Activated CD4-positive, alpha-beta T cell treated with anti-CD3 and anti-CD28 coated beads, Interleukin-2, amount 10 ng/mL, durations not matched to agents 7 days and 5 days (primary cell): ENCODE data around the gene CACNA2D3. TPM values are rescaled to one million over a fixed set of nuclear protein-coding genes. Genes with fewer than 3 reads are reported as not detected.

Experiments
- CTCF ChIA-PET: fragments of 350-600 bp; sonication (Branson Sonifier 250); formaldehyde crosslinking; loops from one replicate; lab custom pipeline; 2021; ENCODE audit warnings: antibody characterized with exemption; lab: Charles Lee
- POLR2A ChIA-PET: fragments of 350-600 bp; sonication (Branson Sonifier 250); formaldehyde crosslinking; loops from one replicate; lab custom pipeline; 2021; ENCODE audit warnings: antibody characterized with exemption; lab: Charles Lee
- DNase-seq: peaks from one replicate; pipeline ENCODE4 v3.0.0-alpha.2; 2020
- H3K27ac Mint-ChIP-seq: one replicate; pipeline ENCODE4 v1.8.0; 2021; ENCODE audit warnings: mild to moderate bottlenecking, moderate library complexity, mixed read lengths
- H3K27me3 Mint-ChIP-seq: one replicate; pipeline ENCODE4 v1.8.0; 2021; ENCODE audit warnings: mixed read lengths
- H3K36me3 Mint-ChIP-seq: one replicate; pipeline ENCODE4 v1.8.0; 2021; ENCODE audit warnings: low read depth, mixed read lengths
- H3K4me1 Mint-ChIP-seq: one replicate; pipeline ENCODE4 v1.8.0; 2021; ENCODE audit warnings: mixed read lengths
- H3K4me3 Mint-ChIP-seq: one replicate; pipeline ENCODE4 v1.8.0; 2021; ENCODE audit warnings: mild to moderate bottlenecking, moderate library complexity, mixed read lengths
- H3K9me3 Mint-ChIP-seq: one replicate; pipeline ENCODE4 v1.8.0; 2021; ENCODE audit warnings: mixed read lengths
- total RNA-seq, 2 experiments: library from RNA; stranded (reverse); gene quantifications; one replicate each; pipeline ENCODE4 v1.2.3, GENCODE V29; 2021

The CACNA2D3 gene
- total RNA-seq, 2 experiments from 2014 or later: not detected

DNA sequence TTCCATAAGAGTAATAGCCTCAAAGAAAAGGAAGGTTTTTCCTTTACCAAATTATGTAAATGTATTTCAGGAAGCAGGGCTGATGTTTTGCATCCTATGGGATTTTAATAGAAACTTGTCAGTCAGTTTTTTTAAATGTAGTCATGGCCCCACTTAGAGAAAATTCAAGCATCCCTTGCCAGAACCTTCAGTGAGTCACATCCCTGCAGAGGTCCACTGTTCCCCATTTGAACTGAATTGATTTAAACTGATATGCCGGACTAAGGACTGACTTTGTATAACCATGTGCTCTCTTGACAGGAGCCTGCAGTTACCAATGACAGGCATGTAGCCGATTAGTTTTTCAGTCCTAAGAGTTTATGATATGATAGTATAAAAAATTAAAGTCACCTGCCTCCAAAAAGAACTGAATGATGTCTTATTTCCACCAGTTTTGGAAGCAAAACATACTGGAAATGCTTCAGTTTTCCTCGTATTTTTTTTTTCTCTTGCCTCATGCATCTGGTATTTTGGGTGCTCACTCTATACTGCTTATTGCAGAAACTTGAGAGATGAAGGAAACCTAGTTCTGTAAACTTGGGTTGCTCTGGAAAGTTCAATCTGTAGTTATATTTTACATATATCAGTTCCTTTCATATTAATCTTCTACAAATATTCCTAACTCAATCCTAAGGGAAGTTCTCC is 774.8 kb downstream of the CACNA2D3 start:
- no peaks in the 10 kb centered on the region for H3K4me1 Mint-ChIP-seq
- ChIA-PET POLR2A (no interaction called here), CTCF (no interaction called here)
- no peak overlapping the region for H3K4me3 Mint-ChIP-seq
- H3K9me3 Mint-ChIP-seq: no peaks in the 10 kb centered on the region
- no peak for DNase-seq
- no peaks in the 10 kb centered on the region for H3K36me3 Mint-ChIP-seq
- no peak overlapping the region for H3K27ac Mint-ChIP-seq
- no peaks in the 10 kb centered on the region for H3K27me3 Mint-ChIP-seq

DNA sequence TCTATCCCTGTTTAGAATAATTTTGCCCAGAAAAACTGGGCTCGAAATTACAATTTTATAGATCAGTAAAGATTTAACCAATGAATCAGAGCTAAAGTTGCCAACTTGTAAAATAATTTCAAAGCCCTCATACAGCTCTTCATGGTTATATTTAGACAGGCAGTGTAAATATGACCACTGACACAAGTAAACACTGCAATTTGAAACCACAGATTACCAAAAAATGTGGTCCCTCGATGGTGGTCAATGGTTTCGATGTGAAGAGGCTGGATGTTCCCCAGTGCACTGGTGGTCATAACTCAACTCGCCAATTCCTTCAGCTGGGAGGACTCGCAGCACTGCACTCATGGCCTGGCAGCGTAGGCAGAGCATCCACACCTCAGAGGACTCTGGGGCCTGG is 776.9 kb downstream of the CACNA2D3 start:
- Mint-ChIP-seq H3K27me3 (no peaks in the 10 kb centered on the region), H3K4me1 (no peaks in the 10 kb centered on the region), H3K36me3 (no peaks in the 10 kb centered on the region), H3K27ac (no peak overlapping the region), H3K9me3 (no peaks in the 10 kb centered on the region), H3K4me3 (no peak overlapping the region)
- ChIA-PET CTCF (no interaction called here), POLR2A (no interaction called here)
- DNase-seq: no peak

- no peaks in the 10 kb centered on the region for H3K9me3 Mint-ChIP-seq
- no peak overlapping the region for H3K27ac Mint-ChIP-seq
- H3K36me3 Mint-ChIP-seq: no peaks in the 10 kb centered on the region
- no peaks in the 10 kb centered on the region for H3K27me3 Mint-ChIP-seq
- CTCF ChIA-PET: no interaction called here
- POLR2A ChIA-PET: no interaction called here
- no peak overlapping the region for H3K4me3 Mint-ChIP-seq
- no peaks in the 10 kb centered on the region for H3K4me1 Mint-ChIP-seq
- no peak for DNase-seq
These were observed 778.7 kb downstream of the CACNA2D3 start for GRCh38 chr3:54900838-54901591.

DNA sequence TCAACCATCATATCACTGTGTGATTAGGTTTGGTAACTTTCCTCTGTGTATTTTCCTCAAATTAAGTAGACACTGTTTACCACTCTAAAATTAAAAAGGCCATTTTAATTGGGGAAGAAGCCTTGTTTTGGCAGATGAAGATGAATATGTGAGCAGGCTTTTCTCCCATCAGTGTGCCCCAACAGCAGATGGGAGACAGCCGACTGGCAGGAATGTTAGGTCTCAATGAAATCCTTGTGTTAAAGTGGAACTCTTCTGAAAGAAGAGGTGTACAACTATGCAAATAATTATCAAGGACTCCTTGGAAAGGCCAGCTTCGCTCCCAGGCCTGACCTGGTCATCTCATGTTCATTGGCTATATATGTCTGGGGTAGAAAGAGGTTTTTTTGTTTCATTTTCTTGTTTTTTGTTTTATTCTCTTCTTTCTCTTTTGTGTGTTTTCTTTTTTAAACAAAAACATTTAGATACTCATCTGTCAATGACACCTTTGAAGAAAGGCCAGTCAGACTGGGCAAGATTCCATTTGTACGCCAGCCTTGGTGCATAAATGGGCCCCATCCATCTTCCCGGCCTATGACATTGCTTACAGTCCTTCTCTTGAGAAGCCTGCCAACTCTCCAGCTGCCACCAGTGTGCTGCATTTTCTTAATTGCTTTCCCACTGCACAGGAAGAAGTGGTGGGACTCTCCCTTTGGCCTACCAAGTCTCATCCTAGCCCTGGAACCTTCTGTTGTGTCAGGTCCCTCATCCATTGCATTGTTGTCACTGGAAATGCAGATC is 779.7 kb downstream of the CACNA2D3 start:
- H3K4me3 Mint-ChIP-seq: no peak overlapping the region
- DNase-seq: no peak
- H3K27ac Mint-ChIP-seq: no peak overlapping the region
- H3K27me3 Mint-ChIP-seq: no peaks in the 10 kb centered on the region
- ChIA-PET CTCF (no interaction called here), POLR2A (no interaction called here)
- H3K4me1 Mint-ChIP-seq: no peaks in the 10 kb centered on the region
- H3K9me3 Mint-ChIP-seq: no peaks in the 10 kb centered on the region
- no peaks in the 10 kb centered on the region for H3K36me3 Mint-ChIP-seq

- Mint-ChIP-seq H3K27me3 (no peaks in the 10 kb centered on the region), H3K9me3 (no peaks in the 10 kb centered on the region), H3K36me3 (no peaks in the 10 kb centered on the region), H3K4me3 (no peak overlapping the region), H3K27ac (no peak overlapping the region), H3K4me1 (no peaks in the 10 kb centered on the region)
- POLR2A ChIA-PET: no interaction called here
- DNase-seq: no peak
- CTCF ChIA-PET: no interaction called here
These were observed 783.0 kb downstream of the CACNA2D3 start for GRCh38 chr3:54905261-54905888.

GRCh38 chr3:54905920-54906319 is 783.6 kb downstream of the CACNA2D3 start:
- Mint-ChIP-seq H3K27ac (no peak overlapping the region), H3K36me3 (no peaks in the 10 kb centered on the region), H3K4me3 (no peak overlapping the region), H3K9me3 (no peaks in the 10 kb centered on the region), H3K27me3 (no peaks in the 10 kb centered on the region), H3K4me1 (no peaks in the 10 kb centered on the region)
- CTCF ChIA-PET: no interaction called here
- POLR2A ChIA-PET: no interaction called here
- no peak for DNase-seq

GRCh38 chr3:54906763-54907162 is 784.4 kb downstream of the CACNA2D3 start:
- Mint-ChIP-seq H3K27ac (no peak overlapping the region), H3K27me3 (no peaks in the 10 kb centered on the region), H3K4me1 (no peaks in the 10 kb centered on the region), H3K36me3 (no peaks in the 10 kb centered on the region), H3K9me3 (no peaks in the 10 kb centered on the region), H3K4me3 (no peak overlapping the region)
- no peak for DNase-seq
- ChIA-PET POLR2A (no interaction called here), CTCF (no interaction called here)

- CTCF ChIA-PET: interaction anchor here (0.6 kb wide), 1 partner anchor 423 kb away, joined by 5 read pairs; no protein-coding TSS in a partner anchor
- Mint-ChIP-seq H3K4me1 (no peaks in the 10 kb centered on the region), H3K4me3 (no peak overlapping the region), H3K9me3 (no peaks in the 10 kb centered on the region), H3K27ac (no peak overlapping the region), H3K27me3 (no peaks in the 10 kb centered on the region), H3K36me3 (no peaks in the 10 kb centered on the region)
- no peak for DNase-seq
- POLR2A ChIA-PET: no interaction called here
These were observed 786.8 kb downstream of the CACNA2D3 start for GRCh38 chr3:54909191-54909590.

- Mint-ChIP-seq H3K9me3 (peaks cover 2% of the 10 kb centered on the region), H3K36me3 (no peaks in the 10 kb centered on the region), H3K27me3 (no peaks in the 10 kb centered on the region), H3K27ac (no peak overlapping the region), H3K4me1 (no peaks in the 10 kb centered on the region), H3K4me3 (no peak overlapping the region)
- no peak for DNase-seq
- ChIA-PET POLR2A (no interaction called here), CTCF (no interaction called here)
These were observed 791.8 kb downstream of the CACNA2D3 start for GRCh38 chr3:54914180-54914579.

DNA sequence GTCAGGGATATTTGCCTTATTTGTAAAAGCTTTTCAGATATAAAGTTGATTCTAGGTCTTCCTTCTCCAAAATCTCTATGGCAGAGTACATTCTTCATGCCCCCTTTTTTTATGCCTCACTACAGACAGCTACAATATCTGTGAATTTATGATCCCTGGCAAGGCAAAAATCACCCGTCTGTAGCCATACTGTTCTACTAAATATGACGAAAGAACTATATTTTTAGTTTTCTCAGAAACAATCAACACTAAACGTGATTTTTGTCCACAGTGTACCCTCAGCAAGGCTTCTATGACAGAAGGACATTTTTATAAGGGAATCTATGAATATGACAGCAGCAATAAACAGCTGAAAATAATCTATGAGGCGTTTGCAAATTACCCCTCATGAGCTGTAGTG is 792.8 kb downstream of the CACNA2D3 start:
- Mint-ChIP-seq H3K9me3 (peaks cover 2% of the 10 kb centered on the region), H3K4me3 (no peak overlapping the region), H3K27me3 (no peaks in the 10 kb centered on the region), H3K36me3 (no peaks in the 10 kb centered on the region), H3K27ac (no peak overlapping the region), H3K4me1 (no peaks in the 10 kb centered on the region)
- ChIA-PET CTCF (no interaction called here), POLR2A (no interaction called here)
- no peak for DNase-seq

DNA sequence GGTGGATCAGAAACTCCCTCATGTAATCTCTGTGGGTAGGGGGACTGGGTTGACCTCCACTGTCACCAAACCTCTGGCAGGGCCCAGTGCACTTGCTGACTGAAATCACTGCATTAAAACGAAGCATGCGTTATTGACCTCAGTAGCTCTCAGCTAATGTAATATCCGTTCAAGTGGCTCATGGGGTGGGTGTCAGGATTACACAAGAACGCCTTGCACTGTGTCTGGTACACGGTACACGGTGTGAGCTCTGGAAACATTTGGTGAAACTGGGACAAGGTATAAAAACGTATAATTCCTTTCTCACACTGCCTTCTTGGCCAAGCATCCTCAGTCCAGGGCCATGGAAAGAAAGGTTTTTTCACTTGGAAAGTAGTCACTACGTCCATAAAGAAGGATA is 793.6 kb downstream of the CACNA2D3 start:
- no peaks in the 10 kb centered on the region for H3K27me3 Mint-ChIP-seq
- H3K27ac Mint-ChIP-seq: no peak overlapping the region
- DNase-seq: no peak
- CTCF ChIA-PET: no interaction called here
- H3K4me3 Mint-ChIP-seq: no peak overlapping the region
- H3K9me3 Mint-ChIP-seq: peaks cover 2% of the 10 kb centered on the region
- POLR2A ChIA-PET: no interaction called here
- no peaks in the 10 kb centered on the region for H3K4me1 Mint-ChIP-seq
- no peaks in the 10 kb centered on the region for H3K36me3 Mint-ChIP-seq

DNA sequence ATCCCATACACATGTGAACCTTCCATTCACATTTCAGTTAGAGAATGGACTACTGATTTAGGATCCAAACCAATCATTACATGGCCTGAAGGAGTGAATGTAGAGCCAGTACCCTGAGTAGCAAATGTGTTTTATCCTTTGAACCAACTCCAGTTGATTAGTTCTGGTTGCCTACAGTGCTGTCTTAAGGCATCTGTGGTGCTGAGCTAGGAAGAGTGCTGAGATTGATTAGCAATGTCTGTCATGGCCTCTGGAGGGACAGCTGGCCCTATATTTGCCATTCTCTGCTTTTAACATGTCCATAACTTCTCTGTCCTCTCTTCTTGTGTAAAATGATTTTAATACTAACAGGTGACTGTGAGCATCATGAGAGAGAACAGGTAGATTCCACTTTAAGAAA is 794.4 kb downstream of the CACNA2D3 start:
- Mint-ChIP-seq H3K4me1 (no peaks in the 10 kb centered on the region), H3K36me3 (no peaks in the 10 kb centered on the region), H3K27ac (no peak overlapping the region), H3K27me3 (no peaks in the 10 kb centered on the region), H3K9me3 (peaks cover 2% of the 10 kb centered on the region), H3K4me3 (no peak overlapping the region)
- ChIA-PET POLR2A (no interaction called here), CTCF (no interaction called here)
- DNase-seq: no peak

DNA sequence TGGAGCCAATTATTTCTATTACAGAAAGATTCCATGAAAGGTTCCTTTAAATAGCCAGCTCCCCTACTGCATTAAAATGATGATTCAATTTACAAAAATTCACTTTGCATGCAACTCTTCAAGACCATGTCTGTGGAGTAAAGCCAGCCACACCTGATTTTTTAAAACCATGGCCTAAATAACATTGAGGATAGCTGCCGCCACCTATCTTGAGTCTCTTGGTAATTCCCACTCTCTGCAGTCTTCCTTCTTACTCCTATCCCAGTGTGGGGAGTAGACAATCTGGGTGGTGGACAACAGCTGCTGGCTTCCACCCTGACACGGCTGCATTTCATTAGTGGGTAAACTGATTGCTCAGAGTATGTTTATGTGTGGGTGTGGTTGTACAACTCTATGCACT is 794.8 kb downstream of the CACNA2D3 start:
- Mint-ChIP-seq H3K4me3 (no peak overlapping the region), H3K36me3 (no peaks in the 10 kb centered on the region), H3K27me3 (no peaks in the 10 kb centered on the region), H3K9me3 (peaks cover 2% of the 10 kb centered on the region), H3K4me1 (no peaks in the 10 kb centered on the region), H3K27ac (no peak overlapping the region)
- CTCF ChIA-PET: no interaction called here
- POLR2A ChIA-PET: no interaction called here
- no peak for DNase-seq
